ENCODE data around the gene NANOS3. TPM values are rescaled to one million over a fixed set of nuclear protein-coding genes. Genes with fewer than 3 reads are reported as not detected.

The NANOS3 gene
- total RNA-seq, 1 experiment from 2014 or later: 1.1 TPM

- H3K9me3 Mint-ChIP-seq: no peaks in the 10 kb centered on the region
- CTCF ChIA-PET: interaction anchor here (0.6 to 4.0 kb wide), 23 partner anchors 9 to 433 kb away, joined by 3 to 41 read pairs (median 5); partner anchors contain the start of genes ASF1B, DCAF15, IL27RA and MISP3
- peaks cover 21% of the 10 kb centered on the region for H3K27me3 Mint-ChIP-seq (ENCODE audit: low read depth)
- peak overlapping the region; percentile 82 for H3K27ac Mint-ChIP-seq
- H3K36me3 Mint-ChIP-seq: no peaks in the 10 kb centered on the region
- H3K4me3 Mint-ChIP-seq: peak overlapping the region; percentile 12; the same call in 1 of the 2 replicates
- DNase-seq (ENCODE audit: low spot score) (no peak), ATAC-seq (no peak)
- peaks cover 26% of the 10 kb centered on the region for H3K4me1 Mint-ChIP-seq
- POLR2A ChIA-PET: interaction anchor here (0.6 to 1.5 kb wide), 4 partner anchors 54 to 190 kb away, joined by 3 to 4 read pairs (median 3); partner anchors contain the start of gene MISP3
- TF ChIP-seq TEAD4 (CRISPR knock-in tag; IDR thresholded peaks at IDR 0.05) (no peak), EMX1 (CRISPR knock-in tag; IDR thresholded peaks at IDR 0.05) (no peak), ZSCAN18 (CRISPR knock-in tag; IDR thresholded peaks at IDR 0.05) (no peak), ZNF219 (CRISPR knock-in tag; IDR thresholded peaks at IDR 0.05; ENCODE audit: borderline replicate concordance) (no peak)
- TF ChIP-seq, protein P1, sequence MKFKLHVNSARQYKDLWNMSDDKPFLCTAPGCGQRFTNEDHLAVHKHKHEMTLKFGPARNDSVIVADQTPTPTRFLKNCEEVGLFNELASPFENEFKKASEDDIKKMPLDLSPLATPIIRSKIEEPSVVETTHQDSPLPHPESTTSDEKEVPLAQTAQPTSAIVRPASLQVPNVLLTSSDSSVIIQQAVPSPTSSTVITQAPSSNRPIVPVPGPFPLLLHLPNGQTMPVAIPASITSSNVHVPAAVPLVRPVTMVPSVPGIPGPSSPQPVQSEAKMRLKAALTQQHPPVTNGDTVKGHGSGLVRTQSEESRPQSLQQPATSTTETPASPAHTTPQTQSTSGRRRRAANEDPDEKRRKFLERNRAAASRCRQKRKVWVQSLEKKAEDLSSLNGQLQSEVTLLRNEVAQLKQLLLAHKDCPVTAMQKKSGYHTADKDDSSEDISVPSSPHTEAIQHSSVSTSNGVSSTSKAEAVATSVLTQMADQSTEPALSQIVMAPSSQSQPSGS (CRISPR knock-in tag; IDR thresholded peaks at IDR 0.05; ENCODE audit: borderline replicate concordance, low read depth): no peak
- TF ChIP-seq, protein P2, sequence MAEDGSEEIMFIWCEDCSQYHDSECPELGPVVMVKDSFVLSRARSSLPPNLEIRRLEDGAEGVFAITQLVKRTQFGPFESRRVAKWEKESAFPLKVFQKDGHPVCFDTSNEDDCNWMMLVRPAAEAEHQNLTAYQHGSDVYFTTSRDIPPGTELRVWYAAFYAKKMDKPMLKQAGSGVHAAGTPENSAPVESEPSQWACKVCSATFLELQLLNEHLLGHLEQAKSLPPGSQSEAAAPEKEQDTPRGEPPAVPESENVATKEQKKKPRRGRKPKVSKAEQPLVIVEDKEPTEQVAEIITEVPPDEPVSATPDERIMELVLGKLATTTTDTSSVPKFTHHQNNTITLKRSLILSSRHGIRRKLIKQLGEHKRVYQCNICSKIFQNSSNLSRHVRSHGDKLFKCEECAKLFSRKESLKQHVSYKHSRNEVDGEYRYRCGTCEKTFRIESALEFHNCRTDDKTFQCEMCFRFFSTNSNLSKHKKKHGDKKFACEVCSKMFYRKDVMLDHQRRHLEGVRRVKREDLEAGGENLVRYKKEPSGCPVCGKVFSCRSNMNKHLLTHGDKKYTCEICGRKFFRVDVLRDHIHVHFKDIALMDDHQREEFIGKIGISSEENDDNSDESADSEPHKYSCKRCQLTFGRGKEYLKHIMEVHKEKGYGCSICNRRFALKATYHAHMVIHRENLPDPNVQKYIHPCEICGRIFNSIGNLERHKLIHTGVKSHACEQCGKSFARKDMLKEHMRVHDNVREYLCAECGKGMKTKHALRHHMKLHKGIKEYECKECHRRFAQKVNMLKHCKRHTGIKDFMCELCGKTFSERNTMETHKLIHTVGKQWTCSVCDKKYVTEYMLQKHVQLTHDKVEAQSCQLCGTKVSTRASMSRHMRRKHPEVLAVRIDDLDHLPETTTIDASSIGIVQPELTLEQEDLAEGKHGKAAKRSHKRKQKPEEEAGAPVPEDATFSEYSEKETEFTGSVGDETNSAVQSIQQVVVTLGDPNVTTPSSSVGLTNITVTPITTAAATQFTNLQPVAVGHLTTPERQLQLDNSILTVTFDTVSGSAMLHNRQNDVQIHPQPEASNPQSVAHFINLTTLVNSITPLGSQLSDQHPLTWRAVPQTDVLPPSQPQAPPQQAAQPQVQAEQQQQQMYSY (CRISPR knock-in tag; IDR thresholded peaks at IDR 0.05): no peak
Measured at GRCh38 chr19:13881692-13882418, 4.9 kb downstream of the NANOS3 start.

DNA sequence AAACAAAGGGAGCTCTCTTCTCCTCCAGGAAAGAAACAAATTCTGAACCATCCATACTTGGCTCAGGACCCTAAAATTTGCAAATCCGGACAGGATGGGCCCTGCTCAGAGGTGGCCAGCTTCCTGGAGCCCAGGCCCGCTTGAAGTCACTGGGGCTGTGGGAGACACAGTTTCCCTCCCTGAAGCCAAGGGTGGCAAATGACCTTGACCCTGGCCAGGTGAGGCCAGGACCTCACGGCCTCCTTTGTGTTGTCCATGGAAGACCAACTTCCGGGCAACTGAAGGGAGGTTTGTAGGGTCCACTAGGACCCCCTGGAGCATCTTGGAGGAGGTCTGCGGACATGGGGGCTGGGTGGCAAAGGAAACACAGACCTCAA, 5.5 kb downstream of the NANOS3 start:
- H3K27ac Mint-ChIP-seq: peak overlapping the region; percentile 82; the same call in 1 of the 2 replicates
- H3K4me1 Mint-ChIP-seq: peaks cover 26% of the 10 kb centered on the region
- ATAC-seq (no peak), DNase-seq (ENCODE audit: low spot score) (no peak)
- H3K4me3 Mint-ChIP-seq: no peak overlapping the region
- TF ChIP-seq ZNF396 (CRISPR knock-in tag; IDR thresholded peaks at IDR 0.05; ENCODE audit: borderline replicate concordance) (no peak), E2F5 (CRISPR knock-in tag; IDR thresholded peaks at IDR 0.05) (no peak), KAT7 (CRISPR knock-in tag; IDR thresholded peaks at IDR 0.05; ENCODE audit: borderline replicate concordance) (no peak), ZNF281 (CRISPR knock-in tag; IDR thresholded peaks at IDR 0.05) (no peak), NR1H2 (CRISPR knock-in tag; IDR thresholded peaks at IDR 0.05) (no peak)
- TF ChIP-seq, protein P3, sequence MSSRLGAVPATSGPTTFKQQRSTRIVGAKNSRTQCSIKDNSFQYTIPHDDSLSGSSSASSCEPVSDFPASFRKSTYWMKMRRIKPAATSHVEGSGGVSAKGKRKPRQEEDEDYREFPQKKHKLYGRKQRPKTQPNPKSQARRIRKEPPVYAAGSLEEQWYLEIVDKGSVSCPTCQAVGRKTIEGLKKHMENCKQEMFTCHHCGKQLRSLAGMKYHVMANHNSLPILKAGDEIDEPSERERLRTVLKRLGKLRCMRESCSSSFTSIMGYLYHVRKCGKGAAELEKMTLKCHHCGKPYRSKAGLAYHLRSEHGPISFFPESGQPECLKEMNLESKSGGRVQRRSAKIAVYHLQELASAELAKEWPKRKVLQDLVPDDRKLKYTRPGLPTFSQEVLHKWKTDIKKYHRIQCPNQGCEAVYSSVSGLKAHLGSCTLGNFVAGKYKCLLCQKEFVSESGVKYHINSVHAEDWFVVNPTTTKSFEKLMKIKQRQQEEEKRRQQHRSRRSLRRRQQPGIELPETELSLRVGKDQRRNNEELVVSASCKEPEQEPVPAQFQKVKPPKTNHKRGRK (CRISPR knock-in tag; IDR thresholded peaks at IDR 0.05; ENCODE audit: borderline replicate concordance): no peak
- TF ChIP-seq, protein P4, sequence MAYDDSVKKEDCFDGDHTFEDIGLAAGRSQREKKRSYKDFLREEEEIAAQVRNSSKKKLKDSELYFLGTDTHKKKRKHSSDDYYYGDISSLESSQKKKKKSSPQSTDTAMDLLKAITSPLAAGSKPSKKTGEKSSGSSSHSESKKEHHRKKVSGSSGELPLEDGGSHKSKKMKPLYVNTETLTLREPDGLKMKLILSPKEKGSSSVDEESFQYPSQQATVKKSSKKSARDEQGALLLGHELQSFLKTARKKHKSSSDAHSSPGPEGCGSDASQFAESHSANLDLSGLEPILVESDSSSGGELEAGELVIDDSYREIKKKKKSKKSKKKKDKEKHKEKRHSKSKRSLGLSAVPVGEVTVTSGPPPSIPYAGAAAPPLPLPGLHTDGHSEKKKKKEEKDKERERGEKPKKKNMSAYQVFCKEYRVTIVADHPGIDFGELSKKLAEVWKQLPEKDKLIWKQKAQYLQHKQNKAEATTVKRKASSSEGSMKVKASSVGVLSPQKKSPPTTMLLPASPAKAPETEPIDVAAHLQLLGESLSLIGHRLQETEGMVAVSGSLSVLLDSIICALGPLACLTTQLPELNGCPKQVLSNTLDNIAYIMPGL (CRISPR knock-in tag; IDR thresholded peaks at IDR 0.05): no peak
- TF ChIP-seq, protein P5, sequence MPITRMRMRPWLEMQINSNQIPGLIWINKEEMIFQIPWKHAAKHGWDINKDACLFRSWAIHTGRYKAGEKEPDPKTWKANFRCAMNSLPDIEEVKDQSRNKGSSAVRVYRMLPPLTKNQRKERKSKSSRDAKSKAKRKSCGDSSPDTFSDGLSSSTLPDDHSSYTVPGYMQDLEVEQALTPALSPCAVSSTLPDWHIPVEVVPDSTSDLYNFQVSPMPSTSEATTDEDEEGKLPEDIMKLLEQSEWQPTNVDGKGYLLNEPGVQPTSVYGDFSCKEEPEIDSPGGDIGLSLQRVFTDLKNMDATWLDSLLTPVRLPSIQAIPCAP (CRISPR knock-in tag; IDR thresholded peaks at IDR 0.05): no peak
- ChIA-PET POLR2A (interaction anchor here (0.6 to 1.0 kb wide), 2 partner anchors 53 to 80 kb away, joined by 3 to 4 read pairs; no protein-coding TSS in a partner anchor), CTCF (interaction anchor here (0.5 to 4.0 kb wide), 14 partner anchors 10 to 623 kb away, joined by 3 to 41 read pairs (median 12); partner anchors contain the start of genes ASF1B, DCAF15, IL27RA and MISP3)
- H3K36me3 Mint-ChIP-seq: no peaks in the 10 kb centered on the region
- H3K27me3 Mint-ChIP-seq (ENCODE audit: low read depth): peaks cover 15% of the 10 kb centered on the region
- no peaks in the 10 kb centered on the region for H3K9me3 Mint-ChIP-seq

Data from WTC11 (cell line).